IgD-negative memory B cell (primary cell): ENCODE results near the gene MYO1H. TPM values are rescaled to one million over a fixed set of nuclear protein-coding genes. Genes with fewer than 3 reads are reported as not detected.
"Not testable (repeated sequence)": the region's sequence is repeated elsewhere in the genome, so short reads cannot be mapped to it uniquely, and the experiment has no call there.

Source experiments
- H3K27ac Mint-ChIP-seq, 3 donors: one replicate each; pipeline ENCODE4 v1.8.0; 2020 to 2022; ENCODE audit warnings: mild to moderate bottlenecking in 3 of 3, mixed read lengths in 3 of 3, moderate library complexity in 1 of 3
- H3K27me3 Mint-ChIP-seq: one replicate; pipeline ENCODE4 v1.8.0; 2021; ENCODE audit warnings: mixed read lengths
- H3K36me3 Mint-ChIP-seq: one replicate; pipeline ENCODE4 v1.8.0; 2020; ENCODE audit warnings: mild to moderate bottlenecking, mixed read lengths
- H3K4me1 Mint-ChIP-seq, 3 donors: one replicate each; pipeline ENCODE4 v1.8.0; 2020 to 2022; ENCODE audit warnings: mixed read lengths in 3 of 3, mild to moderate bottlenecking in 1 of 3
- H3K4me3 Mint-ChIP-seq, 4 donors: one replicate each; pipeline ENCODE4 v1.8.0; 2020 to 2022; ENCODE audit warnings: mild to moderate bottlenecking in 4 of 4, mixed read lengths in 4 of 4, moderate library complexity in 3 of 4
- H3K9me3 Mint-ChIP-seq, 3 donors: one replicate each; pipeline ENCODE4 v1.8.0; 2020 to 2021; ENCODE audit warnings: mixed read lengths in 3 of 3, mild to moderate bottlenecking in 1 of 3
- polyA plus RNA-seq: library from polyadenylated mRNA; unstranded; fragments of 300-500 nt; fragmentation: Illumina TruSeq; gene quantifications from one replicate; pipeline ENCODE4 v1.2.3, GENCODE V29; 2021

Gene MYO1H, protein sequence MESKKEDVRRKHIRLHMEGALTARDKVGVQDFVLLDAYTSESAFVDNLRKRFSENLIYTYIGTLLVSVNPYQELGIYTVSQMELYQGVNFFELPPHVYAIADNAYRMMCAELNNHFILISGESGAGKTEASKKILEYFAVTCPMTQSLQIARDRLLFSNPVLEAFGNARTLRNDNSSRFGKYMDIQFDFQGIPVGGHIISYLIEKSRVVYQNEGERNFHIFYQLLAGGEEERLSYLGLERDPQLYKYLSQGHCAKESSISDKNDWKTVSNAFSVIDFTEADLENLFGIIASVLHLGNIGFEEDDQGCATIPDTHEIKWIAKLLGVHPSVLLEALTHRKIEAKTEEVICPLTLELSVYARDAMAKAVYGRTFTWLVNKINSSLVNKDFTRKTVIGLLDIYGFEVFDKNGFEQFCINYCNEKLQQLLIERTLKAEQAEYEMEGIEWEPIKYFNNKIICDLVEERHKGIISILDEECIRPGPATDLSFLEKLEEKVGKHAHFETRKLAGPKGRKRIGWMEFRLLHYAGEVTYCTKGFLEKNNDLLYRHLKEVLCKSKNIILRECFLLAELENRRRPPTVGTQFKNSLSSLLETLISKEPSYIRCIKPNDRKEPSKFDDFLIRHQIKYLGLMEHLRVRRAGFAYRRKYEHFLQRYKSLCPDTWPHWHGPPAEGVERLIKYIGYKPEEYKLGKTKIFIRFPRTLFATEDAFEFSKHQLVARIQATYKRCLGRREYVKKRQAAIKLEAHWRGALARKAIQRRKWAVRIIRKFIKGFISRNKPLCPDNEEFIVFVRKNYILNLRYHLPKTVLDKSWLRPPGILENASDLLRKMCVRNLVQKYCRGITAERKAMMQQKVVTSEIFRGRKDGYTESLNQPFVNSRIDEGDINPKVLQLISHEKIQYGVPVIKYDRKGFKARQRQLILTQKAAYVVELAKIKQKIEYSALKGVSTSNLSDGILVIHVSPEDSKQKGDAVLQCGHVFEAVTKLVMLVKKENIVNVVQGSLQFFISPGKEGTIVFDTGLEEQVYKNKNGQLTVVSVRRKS
- polyA plus RNA-seq = not detected

DNA sequence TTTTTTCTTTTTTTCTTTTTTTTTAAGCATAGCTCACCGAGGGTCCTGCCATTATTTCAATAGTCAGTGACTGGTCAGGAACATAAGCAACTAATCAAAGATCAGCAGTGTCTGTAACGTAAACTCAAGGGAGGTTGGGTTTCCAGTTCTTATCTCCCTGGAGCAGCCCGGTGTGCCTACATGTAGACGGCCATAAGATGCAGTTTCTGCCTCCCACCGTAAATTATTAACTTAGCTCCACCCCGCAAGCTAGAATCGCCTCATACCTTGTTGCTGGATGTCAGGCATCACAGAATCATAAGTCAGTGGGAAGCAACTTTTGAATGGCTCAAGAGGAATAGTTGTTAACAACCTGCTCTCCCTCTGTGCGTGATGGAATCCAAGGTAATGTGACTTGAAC is at the start of gene MYO1H:
TSS of gene MYO1H (plus strand) at position 312 of the 400 bp plus-strand sequence. CDS start at position 373, 61 bp downstream.
- Mint-ChIP-seq H3K4me3 (no peak within 1 kb of the TSS), H3K9me3 (peaks cover 0 to 7% (median 2%) of the 10 kb centered on the region in 3 donors), H3K27ac (no peak within 1 kb of the TSS), H3K4me1 (no peaks in the 10 kb centered on the region), H3K36me3 (peaks cover 3% of the 10 kb centered on the region), H3K27me3 (peaks cover 2% of the 10 kb centered on the region)

GRCh38 chr12:109299849-109300248 is 47.9 kb upstream of the MYO1H start:
- Mint-ChIP-seq H3K4me1 (no peaks in the 10 kb centered on the region), H3K4me3 (no peak overlapping the region), H3K27me3 (peaks cover 22% of the 10 kb centered on the region), H3K36me3 (no peaks in the 10 kb centered on the region), H3K9me3 (no peaks in the 10 kb centered on the region), H3K27ac (no peak overlapping the region)

DNA sequence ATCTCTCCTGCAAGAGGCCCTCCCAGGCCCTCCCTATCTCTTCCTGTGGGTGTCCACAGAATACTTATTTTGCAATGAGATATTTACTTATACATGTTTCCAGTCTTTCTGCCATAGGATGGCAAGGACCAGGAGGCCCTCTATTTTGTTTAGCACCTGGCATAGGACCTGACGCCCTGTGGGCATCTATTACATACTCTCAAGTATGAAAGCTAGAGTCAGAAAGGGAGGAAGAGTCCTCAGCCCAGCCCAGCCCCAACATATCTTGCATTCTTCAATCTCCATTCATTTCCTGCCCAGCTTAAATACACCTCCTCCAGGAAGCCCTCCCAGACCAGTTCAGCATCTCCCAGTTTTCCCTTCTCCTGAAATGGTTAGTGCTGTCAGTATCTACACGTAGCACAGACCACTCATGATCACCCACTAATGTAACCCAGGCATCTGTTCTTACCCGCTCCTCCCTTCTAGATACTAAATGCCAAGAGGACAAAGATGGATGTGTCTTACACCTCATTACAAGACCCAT is 46.0 kb upstream of the MYO1H start:
- Mint-ChIP-seq H3K4me1 (no peaks in the 10 kb centered on the region), H3K27me3 (peaks cover 28% of the 10 kb centered on the region), H3K27ac (peak overlapping the region in 1 of 3 donors; percentile 8), H3K9me3 (no peaks in the 10 kb centered on the region), H3K4me3 (no peak overlapping the region), H3K36me3 (no peaks in the 10 kb centered on the region)

GRCh38 chr12:109302358-109302757 is 45.3 kb upstream of the MYO1H start:
- no peak overlapping the region for H3K4me3 Mint-ChIP-seq
- H3K27me3 Mint-ChIP-seq = peaks cover 27% of the 10 kb centered on the region
- H3K4me1 Mint-ChIP-seq = no peaks in the 10 kb centered on the region
- no peaks in the 10 kb centered on the region for H3K9me3 Mint-ChIP-seq
- no peaks in the 10 kb centered on the region for H3K36me3 Mint-ChIP-seq
- H3K27ac Mint-ChIP-seq = no peak overlapping the region

- Mint-ChIP-seq H3K27me3 (peaks cover 31% of the 10 kb centered on the region), H3K9me3 (no peaks in the 10 kb centered on the region), H3K4me3 (no peak overlapping the region), H3K36me3 (no peaks in the 10 kb centered on the region), H3K4me1 (no peaks in the 10 kb centered on the region), H3K27ac (no peak overlapping the region)
These were observed 44.9 kb upstream of the MYO1H start for GRCh38 chr12:109302770-109303169.

- H3K4me1 Mint-ChIP-seq = peaks cover 0 to 2% (median 0%) of the 10 kb centered on the region in 3 donors
- H3K9me3 Mint-ChIP-seq = no peaks in the 10 kb centered on the region
- H3K27ac Mint-ChIP-seq = no peak overlapping the region
- H3K4me3 Mint-ChIP-seq = no peak overlapping the region
- peaks cover 44% of the 10 kb centered on the region for H3K27me3 Mint-ChIP-seq
- H3K36me3 Mint-ChIP-seq = no peaks in the 10 kb centered on the region
These were observed 43.2 kb upstream of the MYO1H start for GRCh38 chr12:109304485-109304884.

- H3K4me1 Mint-ChIP-seq = peaks cover 2 to 7% (median 4%) of the 10 kb centered on the region in 3 donors
- H3K9me3 Mint-ChIP-seq = no peaks in the 10 kb centered on the region
- H3K4me3 Mint-ChIP-seq = no peak overlapping the region
- no peak overlapping the region for H3K27ac Mint-ChIP-seq
- peaks cover 47% of the 10 kb centered on the region for H3K27me3 Mint-ChIP-seq
- H3K36me3 Mint-ChIP-seq = no peaks in the 10 kb centered on the region
These were observed 42.2 kb upstream of the MYO1H start for GRCh38 chr12:109305547-109305946.

- Mint-ChIP-seq H3K4me1 (peaks cover 6 to 8% (median 7%) of the 10 kb centered on the region in 3 donors), H3K27ac (no peak overlapping the region), H3K36me3 (no peaks in the 10 kb centered on the region), H3K27me3 (peaks cover 53% of the 10 kb centered on the region), H3K9me3 (no peaks in the 10 kb centered on the region), H3K4me3 (no peak overlapping the region)
These were observed 40.6 kb upstream of the MYO1H start for GRCh38 chr12:109307051-109307450.

GRCh38 chr12:109308534-109309380 is 38.9 kb upstream of the MYO1H start, which contains the start of gene FOXN4:
FOXN4 (minus strand) TSS chr12:109309284; CDS start chr12:109308321, 963 bp downstream.
- Mint-ChIP-seq H3K9me3 (no peaks in the 10 kb centered on the region), H3K36me3 (no peaks in the 10 kb centered on the region), H3K27ac (no peak within 1 kb of the TSS), H3K27me3 (peaks cover 57% of the 10 kb centered on the region), H3K4me3 (peak within 1 kb of the TSS; percentile 50 to 95 (median 81)), H3K4me1 (peaks cover 6 to 8% (median 7%) of the 10 kb centered on the region in 3 donors)

DNA sequence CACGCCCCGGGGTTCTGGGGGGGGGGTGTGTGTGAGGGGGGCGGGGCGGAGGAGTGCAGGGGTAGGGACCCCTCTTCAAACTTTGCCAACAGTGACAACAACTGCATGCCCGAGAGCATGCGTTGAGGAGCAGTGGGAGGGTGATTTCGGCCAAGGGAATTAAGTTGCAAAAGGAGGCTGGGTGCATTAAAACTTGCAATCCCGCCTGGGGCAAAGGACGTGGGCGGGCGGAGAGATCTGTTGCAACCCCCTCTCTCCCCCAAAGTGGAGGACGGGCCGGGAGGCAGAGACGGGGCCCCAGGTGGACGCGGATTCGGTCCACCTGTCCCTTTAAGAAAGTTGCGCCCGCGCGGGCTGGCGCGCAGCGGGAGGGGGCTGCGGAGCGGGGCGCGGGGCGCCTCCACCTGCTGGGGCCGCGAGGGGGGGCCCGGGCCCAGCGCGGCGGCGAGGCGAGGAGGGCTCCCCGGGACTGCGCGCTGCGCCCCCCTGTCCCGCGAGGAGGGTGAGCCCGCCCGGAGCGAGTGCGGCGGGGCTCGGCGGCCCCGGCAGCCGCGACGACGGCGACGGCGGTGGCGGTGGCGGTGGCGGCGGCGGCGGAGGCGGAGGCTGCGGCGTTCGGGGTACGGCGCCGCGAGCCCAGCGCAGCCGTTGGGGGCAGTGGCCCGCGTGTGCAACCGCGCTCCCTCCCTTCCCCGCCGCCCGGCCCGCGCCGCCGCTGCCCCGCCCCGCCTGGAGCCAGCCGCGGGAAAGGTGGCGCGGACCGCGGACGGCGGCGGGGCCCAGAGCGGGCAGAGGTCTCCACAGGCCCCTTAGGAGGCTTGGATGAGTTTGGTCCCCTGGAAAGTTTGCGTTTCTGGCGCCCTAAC is 38.1 kb upstream of the MYO1H start:
- Mint-ChIP-seq H3K4me1 (peaks cover 6 to 8% (median 7%) of the 10 kb centered on the region in 3 donors), H3K27ac (no peak overlapping the region), H3K9me3 (no peaks in the 10 kb centered on the region), H3K27me3 (peaks cover 60% of the 10 kb centered on the region), H3K4me3 (peak overlapping the region in 3 of 4 donors; percentile 78 to 95 (median 84)), H3K36me3 (no peaks in the 10 kb centered on the region)

GRCh38 chr12:109310247-109311125 is 37.2 kb upstream of the MYO1H start:
- no peaks in the 10 kb centered on the region for H3K9me3 Mint-ChIP-seq

DNA sequence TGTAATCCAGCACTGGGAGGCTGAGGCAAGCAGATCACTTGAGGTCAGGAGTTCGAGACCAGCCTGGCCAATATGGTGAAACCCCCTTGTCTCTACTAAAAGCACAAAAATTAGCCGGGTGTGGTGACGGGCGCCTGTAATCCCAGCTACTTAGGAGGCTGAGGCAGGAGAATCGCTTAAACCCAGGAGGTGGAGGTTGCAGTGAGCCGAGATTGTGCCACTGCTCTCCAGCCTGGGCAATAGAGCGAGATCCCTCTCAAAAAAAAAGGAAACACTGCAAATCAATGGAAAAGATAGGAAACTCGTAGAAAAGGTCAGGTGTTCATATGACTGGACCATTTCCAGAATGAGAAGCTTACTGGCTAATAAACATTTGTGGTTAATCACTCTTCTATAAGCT is 26.4 kb upstream of the MYO1H start:
- not testable (repeated sequence) for H3K4me3 Mint-ChIP-seq, H3K27ac Mint-ChIP-seq, H3K4me1 Mint-ChIP-seq, H3K36me3 Mint-ChIP-seq, H3K9me3 Mint-ChIP-seq, H3K27me3 Mint-ChIP-seq

More at GRCh38 chr12:109310247-109311125, 37.2 kb upstream of the MYO1H start:
- Mint-ChIP-seq H3K4me1 (peaks cover 6 to 8% (median 7%) of the 10 kb centered on the region in 3 donors), H3K36me3 (no peaks in the 10 kb centered on the region), H3K27ac (no peak overlapping the region), H3K4me3 (peak overlapping the region; percentile 46 to 92 (median 78)), H3K27me3 (peaks cover 61% of the 10 kb centered on the region)
